NCI-H2107 (cell line): ENCODE measurements around the gene FSCN2.

Source experiments
- DNase-seq: peaks from one replicate; lab custom pipeline; 2025; lab: John Stamatoyannopoulos, UW

FSCN2 gene

GRCh38 chr17:81527591-81528383, at the start of gene FSCN2:
TSS of gene FSCN2 (plus strand) at chr17:81528377. CDS start at chr17:81528532, 155 bp downstream.
- no peak for DNase-seq

- no peak for DNase-seq
Observed at GRCh38 chr17:81479175-81480071, 48.8 kb upstream of the FSCN2 start.

GRCh38 chr17:81480140-81481072, 47.8 kb upstream of the FSCN2 start:
- DNase-seq, result no peak

GRCh38 chr17:81481073-81481799, 46.9 kb upstream of the FSCN2 start:
- peak; percentile 47 for DNase-seq

- no peak for DNase-seq
Observed at GRCh38 chr17:81481815-81482505, 46.2 kb upstream of the FSCN2 start.

- DNase-seq, result no peak
Observed at GRCh38 chr17:81482673-81483072, 45.5 kb upstream of the FSCN2 start.

GRCh38 chr17:81483085-81483861, 44.9 kb upstream of the FSCN2 start:
- no peak for DNase-seq

GRCh38 chr17:81483862-81484194, 44.3 kb upstream of the FSCN2 start:
- no peak for DNase-seq

GRCh38 chr17:81484195-81484979, 43.8 kb upstream of the FSCN2 start:
- DNase-seq, result peak; percentile 54

GRCh38 chr17:81486199-81486810, 41.9 kb upstream of the FSCN2 start:
- DNase-seq, result peak; percentile 53

- no peak for DNase-seq
Observed at GRCh38 chr17:81487089-81487486, 41.1 kb upstream of the FSCN2 start.

- peak; percentile 68 for DNase-seq
Observed at GRCh38 chr17:81487487-81488275, 40.5 kb upstream of the FSCN2 start.

- no peak for DNase-seq
Observed at GRCh38 chr17:81488276-81488860, 39.8 kb upstream of the FSCN2 start.

GRCh38 chr17:81489012-81489997, 38.9 kb upstream of the FSCN2 start:
- no peak for DNase-seq

- no peak for DNase-seq
Observed at GRCh38 chr17:81489998-81490992, 37.9 kb upstream of the FSCN2 start.
